ENCODE measurements around the gene CADPS.

DNA sequence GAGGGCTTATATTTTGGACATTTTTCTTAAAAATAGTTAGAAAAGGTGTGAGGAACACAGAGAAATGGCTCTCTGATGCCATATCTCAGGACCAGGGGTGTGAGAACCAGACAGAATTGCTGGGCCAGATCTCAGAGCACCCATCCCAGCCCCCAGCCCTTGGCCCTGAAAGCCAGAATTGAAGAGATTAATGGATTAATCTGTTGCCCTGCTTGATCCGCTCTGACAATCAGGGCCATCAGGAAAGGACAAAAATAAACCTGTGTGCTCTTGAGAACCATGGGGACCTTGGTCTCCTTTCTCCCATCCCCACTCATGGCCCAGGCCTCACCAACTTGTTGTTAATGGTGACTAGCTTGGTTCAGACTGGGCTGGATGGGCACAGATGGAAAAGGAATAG lies 113.5 kb downstream of the CADPS start:
- TF ChIP-seq, protein P1, sequence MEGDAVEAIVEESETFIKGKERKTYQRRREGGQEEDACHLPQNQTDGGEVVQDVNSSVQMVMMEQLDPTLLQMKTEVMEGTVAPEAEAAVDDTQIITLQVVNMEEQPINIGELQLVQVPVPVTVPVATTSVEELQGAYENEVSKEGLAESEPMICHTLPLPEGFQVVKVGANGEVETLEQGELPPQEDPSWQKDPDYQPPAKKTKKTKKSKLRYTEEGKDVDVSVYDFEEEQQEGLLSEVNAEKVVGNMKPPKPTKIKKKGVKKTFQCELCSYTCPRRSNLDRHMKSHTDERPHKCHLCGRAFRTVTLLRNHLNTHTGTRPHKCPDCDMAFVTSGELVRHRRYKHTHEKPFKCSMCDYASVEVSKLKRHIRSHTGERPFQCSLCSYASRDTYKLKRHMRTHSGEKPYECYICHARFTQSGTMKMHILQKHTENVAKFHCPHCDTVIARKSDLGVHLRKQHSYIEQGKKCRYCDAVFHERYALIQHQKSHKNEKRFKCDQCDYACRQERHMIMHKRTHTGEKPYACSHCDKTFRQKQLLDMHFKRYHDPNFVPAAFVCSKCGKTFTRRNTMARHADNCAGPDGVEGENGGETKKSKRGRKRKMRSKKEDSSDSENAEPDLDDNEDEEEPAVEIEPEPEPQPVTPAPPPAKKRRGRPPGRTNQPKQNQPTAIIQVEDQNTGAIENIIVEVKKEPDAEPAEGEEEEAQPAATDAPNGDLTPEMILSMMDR (IDR thresholded peaks at IDR 0.05): no peak
- no peak for TF ChIP-seq POLR2A (IDR thresholded peaks at IDR 0.05)
